ENCODE data around the gene HK1. TPM values are rescaled to one million over a fixed set of nuclear protein-coding genes. Genes with fewer than 3 reads are reported as not detected.

Gene HK1
- total and polyA plus RNA-seq, 2 of the 4 experiments (the other 2 are of a cell fraction) = 53.7 to 90.5 TPM

- TF ChIP-seq BHLHE40 (IDR thresholded peaks at IDR 0.05; ENCODE audit: low read depth, low read length) = no peak
These were observed 107.4 kb downstream of the HK1 start (continued) for GRCh38 chr10:69385454-69386350.

- H3K14ac ChIP-seq (replicated peaks; ENCODE audit: low read depth, low read length) = no peak overlapping the region
- H3K9me1 ChIP-seq (ENCODE audit: insufficient read depth, low read length) = peaks cover 4% of the 10 kb centered on the region; the same call in 1 of the 2 replicates
- H3K27ac ChIP-seq (ENCODE audit: insufficient read depth, low read length) = no peak overlapping the region
- no CpG with 5 or more reads among the region's 3 CpGs for WGBS, 2 experiments (ENCODE audit: extremely low coverage in 2 of 2, insufficient read length in 1 of 2)
- H3K79me1 ChIP-seq (ENCODE audit: low read depth in 1 of 2, low read length in 2 of 2) = peaks cover 16 to 21% of the 10 kb centered on the region in 2 experiments
- in situ Hi-C loops (cut with MboI; ENCODE audit: low sequenced_read_pairs) (no loop called here), dilution Hi-C loops (cut with HindIII; ENCODE audit: low sequenced_read_pairs, unreplicated experiment) (no loop called here), intact Hi-C loops (cut with micrococcal nuclease) (no loop called here)
- no peak overlapping the region for H3K18ac ChIP-seq (ENCODE audit: low read depth, low read length)
- no peaks in the 10 kb centered on the region for H3K27me3 ChIP-seq (ENCODE audit: control insufficient read depth, insufficient read depth, low read length)
- H3K4me3 ChIP-seq (ENCODE audit: insufficient read depth, low read depth, low read length) = no peak overlapping the region
- no peak overlapping the region for H3K23ac ChIP-seq (ENCODE audit: low read depth, low read length)
- no peak overlapping the region for H2BK120ac ChIP-seq (ENCODE audit: low read depth, low read length)
- no peak overlapping the region for H4K91ac ChIP-seq (ENCODE audit: insufficient read depth, low read depth, low read length)
- ChIA-PET POLR2A (ENCODE audit: unreplicated experiment) (no interaction called here), CTCF (no interaction called here)
- H2AFZ ChIP-seq (replicated peaks; ENCODE audit: low read length, poor library complexity) = no peak overlapping the region
- H4K20me1 ChIP-seq (ENCODE audit: insufficient read depth, low read length) = peaks cover 23% of the 10 kb centered on the region
- no peak overlapping the region for H4K5ac ChIP-seq (ENCODE audit: low read depth, low read length)
- H3K9ac ChIP-seq (ENCODE audit: low read depth, low read length) = no peak overlapping the region
- H3K4me1 ChIP-seq (ENCODE audit: control insufficient read depth, insufficient read depth, low read length) = peaks cover 5% of the 10 kb centered on the region
- no peak overlapping the region for H3K4ac ChIP-seq (ENCODE audit: low read depth, low read length)
- DNase-seq (no peak), ATAC-seq (ENCODE audit: low read depth) (no peak)
- no peak overlapping the region for H2AK9ac ChIP-seq (replicated peaks; ENCODE audit: low read depth, low read length, poor library complexity)
- no TSS peak for BruUV-seq (replicated peaks)
- TF ChIP-seq SMC3 (IDR thresholded peaks at IDR 0.05; ENCODE audit: low read depth, low read length) = no peak
- TF ChIP-seq CEBPB (IDR thresholded peaks at IDR 0.05; ENCODE audit: low read depth, low read length) = no peak
- H3K56ac ChIP-seq (ENCODE audit: extremely low read depth, insufficient read depth, low read length) = no peak overlapping the region
- H2BK5ac ChIP-seq (ENCODE audit: low read depth, low read length, poor library complexity, severe bottlenecking) = no peak overlapping the region
- H3K4me2 ChIP-seq (ENCODE audit: low read depth, low read length) = no peak overlapping the region
- H4K8ac ChIP-seq (ENCODE audit: low read depth in 2 of 2, low read length in 2 of 2) = no peak overlapping the region
- no peaks in the 10 kb centered on the region for H3K9me3 ChIP-seq (ENCODE audit: control insufficient read depth, insufficient read depth, low read length)
- no peak overlapping the region for H2AK5ac ChIP-seq (ENCODE audit: low read depth, low read length)
- peaks cover 35% of the 10 kb centered on the region for H3K36me3 ChIP-seq (ENCODE audit: control insufficient read depth, insufficient read depth, low read length)
- H2BK20ac ChIP-seq (ENCODE audit: low read depth, low read length) = no peak overlapping the region
- no peak overlapping the region for H2BK15ac ChIP-seq (ENCODE audit: low read depth, low read length)
These were observed 109.2 kb downstream of the HK1 start for GRCh38 chr10:69387500-69387899.
